ENCODE results near the gene CAPN8.

Gene CAPN8

GRCh38 chr1:223680188-223680587 lies 14.7 kb upstream of the CAPN8 start:
- no peak overlapping the region for H3K4me3 ChIP-seq (ENCODE audit: insufficient read depth, low read depth, low read length, poor library complexity, severe bottlenecking)
- H3K27me3 ChIP-seq (replicated peaks; ENCODE audit: control insufficient read depth, insufficient read depth, low read length, poor library complexity, severe bottlenecking), result no peaks in the 10 kb centered on the region
- H3K36me3 ChIP-seq (ENCODE audit: control insufficient read depth, insufficient read depth, low read length), result no peaks in the 10 kb centered on the region

GRCh38 chr1:223678841-223679240 lies 13.3 kb upstream of the CAPN8 start:
- no peak overlapping the region for H3K27ac ChIP-seq (ENCODE audit: insufficient read depth, low read length, poor library complexity, severe bottlenecking)
- H3K4me3 ChIP-seq (ENCODE audit: insufficient read depth, low read depth, low read length, poor library complexity, severe bottlenecking), result no peak overlapping the region
- DNase-seq, result no peak
- no peaks in the 10 kb centered on the region for H3K36me3 ChIP-seq (ENCODE audit: control insufficient read depth, insufficient read depth, low read length)
- H3K27me3 ChIP-seq (replicated peaks; ENCODE audit: control insufficient read depth, insufficient read depth, low read length, poor library complexity, severe bottlenecking), result no peaks in the 10 kb centered on the region
- no peaks in the 10 kb centered on the region for H3K4me1 ChIP-seq (ENCODE audit: control insufficient read depth, insufficient read depth, low read length, poor library complexity, severe bottlenecking)
- H3K9me3 ChIP-seq (ENCODE audit: control insufficient read depth, low read length), result peaks cover 7% of the 10 kb centered on the region

More at GRCh38 chr1:223680188-223680587, 14.7 kb upstream of the CAPN8 start:
- no peak for DNase-seq
- peaks cover 7% of the 10 kb centered on the region for H3K9me3 ChIP-seq (ENCODE audit: control insufficient read depth, low read length)
- H3K4me1 ChIP-seq (ENCODE audit: control insufficient read depth, insufficient read depth, low read length, poor library complexity, severe bottlenecking), result no peaks in the 10 kb centered on the region
- H3K27ac ChIP-seq (ENCODE audit: insufficient read depth, low read length, poor library complexity, severe bottlenecking), result no peak overlapping the region

DNA sequence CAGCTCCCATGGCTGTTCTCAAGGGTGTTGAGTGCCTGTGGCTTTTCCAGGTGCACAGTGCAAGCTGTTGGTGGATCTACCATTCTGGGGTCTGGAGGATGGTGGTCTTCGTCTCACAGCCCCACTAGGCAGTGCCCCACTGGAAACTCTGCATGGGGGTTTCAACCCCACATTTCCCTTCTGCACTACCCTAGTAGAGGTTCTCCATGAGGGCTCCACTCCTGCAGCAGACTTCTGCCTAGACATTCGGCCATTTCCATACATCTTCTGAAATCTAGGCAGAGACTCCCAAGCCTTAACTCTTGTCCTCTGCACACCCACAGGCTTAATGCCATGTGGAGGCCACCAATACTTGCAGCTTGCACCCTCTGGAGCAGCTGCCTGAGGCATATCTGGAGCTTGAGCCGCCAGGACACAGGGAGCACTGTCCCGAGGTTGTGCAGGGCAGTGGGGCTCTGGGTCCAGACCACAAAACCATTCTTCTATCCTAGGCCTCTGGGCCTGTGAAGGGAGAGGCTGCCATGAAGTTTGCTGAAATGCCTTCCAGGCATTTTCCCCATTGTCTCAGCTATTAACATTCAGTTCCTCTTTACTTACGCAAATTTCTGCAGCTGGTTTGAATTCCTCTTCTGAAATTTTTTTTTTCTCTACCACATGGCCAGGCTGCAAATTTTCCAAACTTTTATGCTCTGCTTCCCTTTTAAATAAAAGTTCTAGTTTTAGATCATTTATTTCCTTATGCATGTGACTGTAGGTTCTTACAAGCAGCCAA lies 8.8 kb upstream of the CAPN8 start:
- H3K4me1 ChIP-seq (ENCODE audit: control insufficient read depth, insufficient read depth, low read length, poor library complexity, severe bottlenecking), result no peaks in the 10 kb centered on the region
- peaks cover 7% of the 10 kb centered on the region for H3K9me3 ChIP-seq (ENCODE audit: control insufficient read depth, low read length)
- no peaks in the 10 kb centered on the region for H3K36me3 ChIP-seq (ENCODE audit: control insufficient read depth, insufficient read depth, low read length)
- H3K4me3 ChIP-seq (ENCODE audit: insufficient read depth, low read depth, low read length, poor library complexity, severe bottlenecking), result no peak overlapping the region
- H3K27ac ChIP-seq (ENCODE audit: insufficient read depth, low read length, poor library complexity, severe bottlenecking), result no peak overlapping the region
- no peak for DNase-seq
- no peaks in the 10 kb centered on the region for H3K27me3 ChIP-seq (replicated peaks; ENCODE audit: control insufficient read depth, insufficient read depth, low read length, poor library complexity, severe bottlenecking)

DNA sequence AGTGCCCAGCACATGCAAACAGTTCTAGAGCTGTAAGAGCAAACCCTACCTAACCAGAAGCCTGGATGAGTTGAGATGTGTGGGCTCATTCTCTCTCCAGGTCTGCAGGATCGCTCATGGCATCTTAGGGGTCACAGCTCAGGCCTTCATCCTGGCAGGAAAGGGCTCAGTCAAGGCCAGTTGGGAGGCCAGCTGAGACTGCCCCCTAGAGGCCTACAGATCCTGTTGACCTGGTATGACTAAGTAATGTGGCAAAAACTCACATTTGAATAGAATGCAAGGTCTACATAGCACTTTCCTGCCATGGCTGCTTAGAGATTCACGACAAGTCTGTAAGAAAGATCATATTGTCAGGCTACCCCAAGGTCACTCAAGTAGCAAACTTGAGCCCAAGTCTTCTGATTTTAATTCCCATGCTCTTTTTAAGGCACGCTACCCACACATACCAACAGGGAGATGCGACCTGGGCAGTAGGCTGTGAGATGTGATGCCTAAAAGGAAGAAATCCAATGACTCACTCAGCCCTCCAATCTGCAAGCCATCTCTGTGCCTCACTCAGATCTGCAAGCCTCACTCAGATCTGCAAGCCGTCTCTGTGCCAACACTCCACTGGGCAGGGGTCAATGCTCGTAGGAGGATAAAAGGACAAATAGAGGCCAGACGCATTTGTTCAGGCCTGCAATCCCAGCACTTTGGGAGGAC lies 5.1 kb upstream of the CAPN8 start:
- no peak for DNase-seq
- Histone ChIP-seq H3K27me3 (replicated peaks; ENCODE audit: control insufficient read depth, insufficient read depth, low read length, poor library complexity, severe bottlenecking) (no peaks in the 10 kb centered on the region), H3K4me1 (ENCODE audit: control insufficient read depth, insufficient read depth, low read length, poor library complexity, severe bottlenecking) (no peaks in the 10 kb centered on the region), H3K4me3 (ENCODE audit: insufficient read depth, low read depth, low read length, poor library complexity, severe bottlenecking) (no peak overlapping the region), H3K9me3 (ENCODE audit: control insufficient read depth, low read length) (no peaks in the 10 kb centered on the region), H3K36me3 (ENCODE audit: control insufficient read depth, insufficient read depth, low read length) (no peaks in the 10 kb centered on the region), H3K27ac (ENCODE audit: insufficient read depth, low read length, poor library complexity, severe bottlenecking) (no peak overlapping the region)

- Histone ChIP-seq H3K36me3 (ENCODE audit: control insufficient read depth, insufficient read depth, low read length) (no peaks in the 10 kb centered on the region), H3K27ac (ENCODE audit: insufficient read depth, low read length, poor library complexity, severe bottlenecking) (no peak overlapping the region), H3K9me3 (ENCODE audit: control insufficient read depth, low read length) (no peaks in the 10 kb centered on the region), H3K27me3 (replicated peaks; ENCODE audit: control insufficient read depth, insufficient read depth, low read length, poor library complexity, severe bottlenecking) (no peaks in the 10 kb centered on the region), H3K4me1 (ENCODE audit: control insufficient read depth, insufficient read depth, low read length, poor library complexity, severe bottlenecking) (no peaks in the 10 kb centered on the region), H3K4me3 (ENCODE audit: insufficient read depth, low read depth, low read length, poor library complexity, severe bottlenecking) (no peak overlapping the region)
- no peak for DNase-seq
Measured at GRCh38 chr1:223669003-223669795, 3.7 kb upstream of the CAPN8 start.

GRCh38 chr1:223667484-223668182 lies 2.1 kb upstream of the CAPN8 start:
- Histone ChIP-seq H3K36me3 (ENCODE audit: control insufficient read depth, insufficient read depth, low read length) (no peaks in the 10 kb centered on the region), H3K9me3 (ENCODE audit: control insufficient read depth, low read length) (no peaks in the 10 kb centered on the region), H3K4me3 (ENCODE audit: insufficient read depth, low read depth, low read length, poor library complexity, severe bottlenecking) (no peak overlapping the region), H3K27ac (ENCODE audit: insufficient read depth, low read length, poor library complexity, severe bottlenecking) (no peak overlapping the region), H3K4me1 (ENCODE audit: control insufficient read depth, insufficient read depth, low read length, poor library complexity, severe bottlenecking) (no peaks in the 10 kb centered on the region), H3K27me3 (replicated peaks; ENCODE audit: control insufficient read depth, insufficient read depth, low read length, poor library complexity, severe bottlenecking) (no peaks in the 10 kb centered on the region)
- DNase-seq, result no peak

DNA sequence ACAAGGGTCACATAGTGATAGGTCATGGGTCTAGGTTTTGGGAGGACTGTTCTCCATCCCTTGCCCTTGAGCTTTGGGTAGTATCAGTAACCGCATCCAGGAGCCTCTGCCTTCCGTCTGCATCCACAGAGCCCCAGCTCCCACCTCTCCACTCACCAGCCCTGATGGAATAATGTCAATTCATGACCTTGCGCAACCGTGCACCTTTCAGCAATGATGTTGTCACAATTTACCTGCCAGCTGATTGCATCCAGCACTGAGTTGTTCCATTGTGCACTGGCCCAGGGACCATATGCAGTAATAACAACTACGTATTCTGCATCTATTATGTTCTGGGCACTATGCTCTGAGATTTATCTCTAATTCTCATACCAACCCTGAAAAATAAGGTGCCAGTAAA lies 1.4 kb downstream of the CAPN8 start:
- no peaks in the 10 kb centered on the region for H3K9me3 ChIP-seq (ENCODE audit: control insufficient read depth, low read length)
- H3K27ac ChIP-seq (ENCODE audit: insufficient read depth, low read length, poor library complexity, severe bottlenecking), result no peak overlapping the region
- no peaks in the 10 kb centered on the region for H3K4me1 ChIP-seq (ENCODE audit: control insufficient read depth, insufficient read depth, low read length, poor library complexity, severe bottlenecking)
- H3K27me3 ChIP-seq (replicated peaks; ENCODE audit: control insufficient read depth, insufficient read depth, low read length, poor library complexity, severe bottlenecking), result no peaks in the 10 kb centered on the region
- no peak overlapping the region for H3K4me3 ChIP-seq (ENCODE audit: insufficient read depth, low read depth, low read length, poor library complexity, severe bottlenecking)
- DNase-seq, result no peak
- no peaks in the 10 kb centered on the region for H3K36me3 ChIP-seq (ENCODE audit: control insufficient read depth, insufficient read depth, low read length)

DNA sequence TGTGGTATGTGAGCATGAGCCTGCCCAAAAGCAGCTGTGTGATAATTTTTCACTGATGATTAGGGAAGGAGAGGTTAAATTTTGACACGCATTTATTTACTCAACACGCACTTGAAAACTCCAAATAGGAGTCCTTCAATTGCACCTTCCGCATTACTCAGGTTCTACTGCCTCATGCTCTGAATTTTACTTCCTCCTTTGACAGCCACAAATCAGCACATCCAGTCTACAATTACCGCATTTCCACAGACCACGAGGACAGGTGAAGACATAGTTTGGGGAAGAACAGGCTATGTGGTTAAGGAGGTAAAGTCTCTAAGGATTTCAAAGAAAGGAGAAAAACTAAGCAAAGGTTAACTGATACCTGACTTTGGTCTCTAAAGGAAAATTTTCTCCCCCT lies 2.6 kb downstream of the CAPN8 start:
- Histone ChIP-seq H3K4me3 (ENCODE audit: insufficient read depth, low read depth, low read length, poor library complexity, severe bottlenecking) (no peak overlapping the region), H3K9me3 (ENCODE audit: control insufficient read depth, low read length) (no peaks in the 10 kb centered on the region), H3K4me1 (ENCODE audit: control insufficient read depth, insufficient read depth, low read length, poor library complexity, severe bottlenecking) (no peaks in the 10 kb centered on the region), H3K27ac (ENCODE audit: insufficient read depth, low read length, poor library complexity, severe bottlenecking) (no peak overlapping the region), H3K27me3 (replicated peaks; ENCODE audit: control insufficient read depth, insufficient read depth, low read length, poor library complexity, severe bottlenecking) (no peaks in the 10 kb centered on the region), H3K36me3 (ENCODE audit: control insufficient read depth, insufficient read depth, low read length) (no peaks in the 10 kb centered on the region)
- DNase-seq, result no peak

DNA sequence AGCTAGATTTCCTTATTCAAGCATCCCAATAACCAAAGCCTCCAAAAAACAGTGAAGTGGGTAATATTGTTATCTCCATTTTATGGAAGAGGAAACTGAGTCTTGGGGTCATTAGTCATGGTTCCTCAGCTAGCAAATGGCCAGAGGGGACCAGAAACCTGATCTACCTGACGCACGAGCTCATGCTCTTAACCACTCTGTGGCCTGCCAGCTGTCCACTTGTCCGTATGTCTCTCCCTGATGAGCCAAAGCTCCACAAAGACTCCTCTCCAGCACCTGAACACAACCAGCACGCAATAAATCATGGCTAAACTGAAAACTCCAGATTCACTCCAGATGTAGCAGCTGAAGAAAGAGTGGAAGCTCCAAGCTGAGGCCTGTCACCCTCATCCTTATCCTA lies 5.8 kb downstream of the CAPN8 start:
- no peaks in the 10 kb centered on the region for H3K27me3 ChIP-seq (replicated peaks; ENCODE audit: control insufficient read depth, insufficient read depth, low read length, poor library complexity, severe bottlenecking)
- H3K36me3 ChIP-seq (ENCODE audit: control insufficient read depth, insufficient read depth, low read length), result no peaks in the 10 kb centered on the region
- no peak overlapping the region for H3K27ac ChIP-seq (ENCODE audit: insufficient read depth, low read length, poor library complexity, severe bottlenecking)
- H3K4me1 ChIP-seq (ENCODE audit: control insufficient read depth, insufficient read depth, low read length, poor library complexity, severe bottlenecking), result no peaks in the 10 kb centered on the region
- DNase-seq, result no peak
- H3K9me3 ChIP-seq (ENCODE audit: control insufficient read depth, low read length), result no peaks in the 10 kb centered on the region
- H3K4me3 ChIP-seq (ENCODE audit: insufficient read depth, low read depth, low read length, poor library complexity, severe bottlenecking), result no peak overlapping the region

Data from effector memory CD4-positive, alpha-beta T cell (primary cell).